ENCODE measurements around the gene HAPLN3.

DNA sequence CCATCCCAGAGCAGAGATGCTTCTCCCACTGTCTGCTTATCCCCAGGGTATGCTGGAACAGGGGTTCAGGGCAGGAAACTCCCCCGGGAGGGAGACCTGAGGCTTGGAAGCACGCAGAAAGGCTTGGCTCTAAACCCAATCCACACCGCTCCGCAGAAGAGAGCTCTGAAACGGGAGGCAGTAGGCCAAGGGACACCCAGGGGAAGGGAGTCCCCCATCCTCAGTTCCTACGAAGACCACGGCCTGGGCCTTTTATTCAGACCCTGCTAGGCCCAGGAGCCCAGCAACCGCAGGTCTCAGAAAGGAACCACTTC is 1.8 kb upstream of the HAPLN3 start:
- TF ChIP-seq EZH2 (IDR thresholded peaks at IDR 0.05; ENCODE audit: insufficient read depth, poor library complexity, severe bottlenecking) = no peak
- no peak for TF ChIP-seq EZH2phosphoT487 (IDR thresholded peaks at IDR 0.05; ENCODE audit: insufficient read depth, low read depth)
